ENCODE results near the gene PFN4. TPM values are rescaled to one million over a fixed set of nuclear protein-coding genes. Genes with fewer than 3 reads are reported as not detected.

The PFN4 gene
- total and polyA plus RNA-seq, 2 experiments from 2014 or later = 0.28 TPM; not detected in 1

DNA sequence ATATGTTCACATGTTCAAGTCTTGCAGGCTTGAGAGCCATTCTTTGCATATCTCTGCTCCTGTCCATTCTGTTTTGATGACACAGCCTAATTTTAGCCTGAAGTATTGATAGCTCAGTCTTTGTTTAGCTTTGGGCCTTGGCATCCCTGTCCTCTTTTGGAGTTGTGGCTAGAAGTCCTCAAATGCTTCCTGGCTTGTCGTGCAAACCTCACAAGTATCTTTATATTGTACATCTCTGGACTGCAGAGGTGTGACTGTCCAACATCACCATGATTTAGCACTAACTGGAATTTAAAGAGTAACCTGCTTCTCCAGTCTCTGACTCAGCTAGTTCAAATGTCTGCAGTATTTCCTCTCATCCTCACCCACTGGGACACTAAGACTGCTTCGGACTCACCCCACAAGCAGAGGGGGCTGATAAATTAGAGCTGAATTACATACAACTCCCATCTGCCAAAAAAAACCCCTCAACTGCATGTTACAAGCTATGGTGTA, 11.7 kb downstream of the PFN4 start:
- Histone ChIP-seq H3K79me2 (replicated peaks; ENCODE audit: insufficient read depth) (no peaks in the 10 kb centered on the region), H3F3A (replicated peaks; ENCODE audit: low read depth) (no peaks in the 10 kb centered on the region), H3K27ac (ENCODE audit: low read depth) (no peak overlapping the region), H3K36me3 (ENCODE audit: insufficient read depth) (peaks cover 3% of the 10 kb centered on the region; the same call in 1 of the 2 replicates), H2AFZ (no peak overlapping the region), H3K4me1 (ENCODE audit: insufficient read depth) (no peaks in the 10 kb centered on the region), H3K4me3 (no peak overlapping the region), H3K9me2 (ENCODE audit: insufficient read depth) (no peaks in the 10 kb centered on the region), H4K20me1 (replicated peaks; ENCODE audit: insufficient read depth) (no peaks in the 10 kb centered on the region), H3K4me2 (no peak overlapping the region), H3K27me3 (ENCODE audit: insufficient read depth) (no peaks in the 10 kb centered on the region)
- Mint-ChIP-seq H3K27me3 (ENCODE audit: insufficient read depth, low read depth, poor library complexity) (peaks cover 2% of the 10 kb centered on the region), H3K4me3 (no peak overlapping the region), H3K36me3 (ENCODE audit: low read depth) (peaks cover 16% of the 10 kb centered on the region; the same call in 2 of the 3 replicates), H3K4me1 (no peaks in the 10 kb centered on the region), H3K27ac (no peak overlapping the region), H3K9me3 (peaks cover 22% of the 10 kb centered on the region)
- TF ChIP-seq JUNB (IDR thresholded peaks at IDR 0.05; ENCODE audit: unreplicated experiment) (no peak), POLR2AphosphoS5 (IDR thresholded peaks at IDR 0.05; ENCODE audit: low read depth) (no peak), NANOG (IDR thresholded peaks at IDR 0.05; ENCODE audit: borderline replicate concordance) (no peak), ZNF331 (CRISPR knock-in tag; IDR thresholded peaks at IDR 0.05; ENCODE audit: low read depth) (no peak), EZH2 (IDR thresholded peaks at IDR 0.05; ENCODE audit: low read depth, unreplicated experiment) (no peak), ZNF114 (CRISPR knock-in tag; IDR thresholded peaks at IDR 0.05) (no peak), CREB1 (CRISPR knock-in tag; IDR thresholded peaks at IDR 0.05; ENCODE audit: low read depth) (no peak), EZH2phosphoT487 (IDR thresholded peaks at IDR 0.05; ENCODE audit: unreplicated experiment) (no peak), STAT1 (IDR thresholded peaks at IDR 0.05; ENCODE audit: unreplicated experiment) (no peak)
- TF ChIP-seq, protein P1, sequence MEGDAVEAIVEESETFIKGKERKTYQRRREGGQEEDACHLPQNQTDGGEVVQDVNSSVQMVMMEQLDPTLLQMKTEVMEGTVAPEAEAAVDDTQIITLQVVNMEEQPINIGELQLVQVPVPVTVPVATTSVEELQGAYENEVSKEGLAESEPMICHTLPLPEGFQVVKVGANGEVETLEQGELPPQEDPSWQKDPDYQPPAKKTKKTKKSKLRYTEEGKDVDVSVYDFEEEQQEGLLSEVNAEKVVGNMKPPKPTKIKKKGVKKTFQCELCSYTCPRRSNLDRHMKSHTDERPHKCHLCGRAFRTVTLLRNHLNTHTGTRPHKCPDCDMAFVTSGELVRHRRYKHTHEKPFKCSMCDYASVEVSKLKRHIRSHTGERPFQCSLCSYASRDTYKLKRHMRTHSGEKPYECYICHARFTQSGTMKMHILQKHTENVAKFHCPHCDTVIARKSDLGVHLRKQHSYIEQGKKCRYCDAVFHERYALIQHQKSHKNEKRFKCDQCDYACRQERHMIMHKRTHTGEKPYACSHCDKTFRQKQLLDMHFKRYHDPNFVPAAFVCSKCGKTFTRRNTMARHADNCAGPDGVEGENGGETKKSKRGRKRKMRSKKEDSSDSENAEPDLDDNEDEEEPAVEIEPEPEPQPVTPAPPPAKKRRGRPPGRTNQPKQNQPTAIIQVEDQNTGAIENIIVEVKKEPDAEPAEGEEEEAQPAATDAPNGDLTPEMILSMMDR (conservative IDR thresholded peaks at IDR 0.05; ENCODE audit: low read depth in 2 of 2) = no peak
- TF ChIP-seq, protein P2, sequence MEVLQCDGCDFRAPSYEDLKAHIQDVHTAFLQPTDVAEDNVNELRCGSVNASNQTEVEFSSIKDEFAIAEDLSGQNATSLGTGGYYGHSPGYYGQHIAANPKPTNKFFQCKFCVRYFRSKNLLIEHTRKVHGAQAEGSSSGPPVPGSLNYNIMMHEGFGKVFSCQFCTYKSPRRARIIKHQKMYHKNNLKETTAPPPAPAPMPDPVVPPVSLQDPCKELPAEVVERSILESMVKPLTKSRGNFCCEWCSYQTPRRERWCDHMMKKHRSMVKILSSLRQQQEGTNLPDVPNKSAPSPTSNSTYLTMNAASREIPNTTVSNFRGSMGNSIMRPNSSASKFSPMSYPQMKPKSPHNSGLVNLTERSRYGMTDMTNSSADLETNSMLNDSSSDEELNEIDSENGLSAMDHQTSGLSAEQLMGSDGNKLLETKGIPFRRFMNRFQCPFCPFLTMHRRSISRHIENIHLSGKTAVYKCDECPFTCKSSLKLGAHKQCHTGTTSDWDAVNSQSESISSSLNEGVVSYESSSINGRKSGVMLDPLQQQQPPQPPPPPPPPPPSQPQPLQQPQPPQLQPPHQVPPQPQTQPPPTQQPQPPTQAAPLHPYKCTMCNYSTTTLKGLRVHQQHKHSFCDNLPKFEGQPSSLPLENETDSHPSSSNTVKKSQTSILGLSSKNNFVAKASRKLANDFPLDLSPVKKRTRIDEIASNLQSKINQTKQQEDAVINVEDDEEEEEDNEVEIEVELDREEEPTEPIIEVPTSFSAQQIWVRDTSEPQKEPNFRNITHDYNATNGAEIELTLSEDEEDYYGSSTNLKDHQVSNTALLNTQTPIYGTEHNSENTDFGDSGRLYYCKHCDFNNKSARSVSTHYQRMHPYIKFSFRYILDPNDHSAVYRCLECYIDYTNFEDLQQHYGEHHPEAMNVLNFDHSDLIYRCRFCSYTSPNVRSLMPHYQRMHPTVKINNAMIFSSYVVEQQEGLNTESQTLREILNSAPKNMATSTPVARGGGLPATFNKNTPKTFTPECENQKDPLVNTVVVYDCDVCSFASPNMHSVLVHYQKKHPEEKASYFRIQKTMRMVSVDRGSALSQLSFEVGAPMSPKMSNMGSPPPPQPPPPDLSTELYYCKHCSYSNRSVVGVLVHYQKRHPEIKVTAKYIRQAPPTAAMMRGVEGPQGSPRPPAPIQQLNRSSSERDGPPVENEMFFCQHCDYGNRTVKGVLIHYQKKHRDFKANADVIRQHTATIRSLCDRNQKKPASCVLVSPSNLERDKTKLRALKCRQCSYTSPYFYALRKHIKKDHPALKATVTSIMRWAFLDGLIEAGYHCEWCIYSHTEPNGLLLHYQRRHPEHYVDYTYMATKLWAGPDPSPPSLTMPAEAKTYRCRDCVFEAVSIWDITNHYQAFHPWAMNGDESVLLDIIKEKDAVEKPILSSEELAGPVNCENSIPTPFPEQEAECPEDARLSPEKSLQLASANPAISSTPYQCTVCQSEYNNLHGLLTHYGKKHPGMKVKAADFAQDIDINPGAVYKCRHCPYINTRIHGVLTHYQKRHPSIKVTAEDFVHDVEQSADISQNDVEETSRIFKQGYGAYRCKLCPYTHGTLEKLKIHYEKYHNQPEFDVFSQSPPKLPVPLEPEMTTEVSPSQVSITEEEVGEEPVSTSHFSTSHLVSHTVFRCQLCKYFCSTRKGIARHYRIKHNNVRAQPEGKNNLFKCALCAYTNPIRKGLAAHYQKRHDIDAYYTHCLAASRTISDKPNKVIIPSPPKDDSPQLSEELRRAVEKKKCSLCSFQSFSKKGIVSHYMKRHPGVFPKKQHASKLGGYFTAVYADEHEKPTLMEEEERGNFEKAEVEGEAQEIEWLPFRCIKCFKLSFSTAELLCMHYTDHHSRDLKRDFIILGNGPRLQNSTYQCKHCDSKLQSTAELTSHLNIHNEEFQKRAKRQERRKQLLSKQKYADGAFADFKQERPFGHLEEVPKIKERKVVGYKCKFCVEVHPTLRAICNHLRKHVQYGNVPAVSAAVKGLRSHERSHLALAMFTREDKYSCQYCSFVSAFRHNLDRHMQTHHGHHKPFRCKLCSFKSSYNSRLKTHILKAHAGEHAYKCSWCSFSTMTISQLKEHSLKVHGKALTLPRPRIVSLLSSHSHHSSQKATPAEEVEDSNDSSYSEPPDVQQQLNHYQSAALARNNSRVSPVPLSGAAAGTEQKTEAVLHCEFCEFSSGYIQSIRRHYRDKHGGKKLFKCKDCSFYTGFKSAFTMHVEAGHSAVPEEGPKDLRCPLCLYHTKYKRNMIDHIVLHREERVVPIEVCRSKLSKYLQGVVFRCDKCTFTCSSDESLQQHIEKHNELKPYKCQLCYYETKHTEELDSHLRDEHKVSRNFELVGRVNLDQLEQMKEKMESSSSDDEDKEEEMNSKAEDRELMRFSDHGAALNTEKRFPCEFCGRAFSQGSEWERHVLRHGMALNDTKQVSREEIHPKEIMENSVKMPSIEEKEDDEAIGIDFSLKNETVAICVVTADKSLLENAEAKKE (CRISPR knock-in tag; IDR thresholded peaks at IDR 0.05) = no peak
- TF ChIP-seq, protein P3, sequence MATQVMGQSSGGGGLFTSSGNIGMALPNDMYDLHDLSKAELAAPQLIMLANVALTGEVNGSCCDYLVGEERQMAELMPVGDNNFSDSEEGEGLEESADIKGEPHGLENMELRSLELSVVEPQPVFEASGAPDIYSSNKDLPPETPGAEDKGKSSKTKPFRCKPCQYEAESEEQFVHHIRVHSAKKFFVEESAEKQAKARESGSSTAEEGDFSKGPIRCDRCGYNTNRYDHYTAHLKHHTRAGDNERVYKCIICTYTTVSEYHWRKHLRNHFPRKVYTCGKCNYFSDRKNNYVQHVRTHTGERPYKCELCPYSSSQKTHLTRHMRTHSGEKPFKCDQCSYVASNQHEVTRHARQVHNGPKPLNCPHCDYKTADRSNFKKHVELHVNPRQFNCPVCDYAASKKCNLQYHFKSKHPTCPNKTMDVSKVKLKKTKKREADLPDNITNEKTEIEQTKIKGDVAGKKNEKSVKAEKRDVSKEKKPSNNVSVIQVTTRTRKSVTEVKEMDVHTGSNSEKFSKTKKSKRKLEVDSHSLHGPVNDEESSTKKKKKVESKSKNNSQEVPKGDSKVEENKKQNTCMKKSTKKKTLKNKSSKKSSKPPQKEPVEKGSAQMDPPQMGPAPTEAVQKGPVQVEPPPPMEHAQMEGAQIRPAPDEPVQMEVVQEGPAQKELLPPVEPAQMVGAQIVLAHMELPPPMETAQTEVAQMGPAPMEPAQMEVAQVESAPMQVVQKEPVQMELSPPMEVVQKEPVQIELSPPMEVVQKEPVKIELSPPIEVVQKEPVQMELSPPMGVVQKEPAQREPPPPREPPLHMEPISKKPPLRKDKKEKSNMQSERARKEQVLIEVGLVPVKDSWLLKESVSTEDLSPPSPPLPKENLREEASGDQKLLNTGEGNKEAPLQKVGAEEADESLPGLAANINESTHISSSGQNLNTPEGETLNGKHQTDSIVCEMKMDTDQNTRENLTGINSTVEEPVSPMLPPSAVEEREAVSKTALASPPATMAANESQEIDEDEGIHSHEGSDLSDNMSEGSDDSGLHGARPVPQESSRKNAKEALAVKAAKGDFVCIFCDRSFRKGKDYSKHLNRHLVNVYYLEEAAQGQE (IDR thresholded peaks at IDR 0.05; ENCODE audit: unreplicated experiment) = no peak
- TF ChIP-seq, protein P4, sequence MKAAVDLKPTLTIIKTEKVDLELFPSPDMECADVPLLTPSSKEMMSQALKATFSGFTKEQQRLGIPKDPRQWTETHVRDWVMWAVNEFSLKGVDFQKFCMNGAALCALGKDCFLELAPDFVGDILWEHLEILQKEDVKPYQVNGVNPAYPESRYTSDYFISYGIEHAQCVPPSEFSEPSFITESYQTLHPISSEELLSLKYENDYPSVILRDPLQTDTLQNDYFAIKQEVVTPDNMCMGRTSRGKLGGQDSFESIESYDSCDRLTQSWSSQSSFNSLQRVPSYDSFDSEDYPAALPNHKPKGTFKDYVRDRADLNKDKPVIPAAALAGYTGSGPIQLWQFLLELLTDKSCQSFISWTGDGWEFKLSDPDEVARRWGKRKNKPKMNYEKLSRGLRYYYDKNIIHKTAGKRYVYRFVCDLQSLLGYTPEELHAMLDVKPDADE (IDR thresholded peaks at IDR 0.05) = no peak
- DNase-seq (ENCODE audit: low spot score) (no peak), ATAC-seq (no peak)

Data from GM23338 (cell line).